Endothelial cell of umbilical vein (primary cell): ENCODE measurements around the gene XXYLT1.

Experiments
- EZH2 ChIP-seq: IDR thresholded peaks from 2 replicates; pipeline ENCODE4 v1.6.1; 2012; ENCODE audit warnings: borderline replicate concordance, low read depth, mild to moderate bottlenecking, moderate library complexity, low read length, inconsistent platforms; ENCODE audit not compliant: severe bottlenecking
- FOS ChIP-seq: IDR thresholded peaks from 2 replicates; pipeline ENCODE4 v1.6.1; 2011; ENCODE audit warnings: mild to moderate bottlenecking, low read length, moderate library complexity, borderline replicate concordance; ENCODE audit not compliant: insufficient read depth
- JUN ChIP-seq: IDR thresholded peaks from 2 replicates; pipeline ENCODE4 v1.6.1; 2011; ENCODE audit warnings: borderline replicate concordance, low read depth; ENCODE audit not compliant: insufficient read length, insufficient read depth
- POLR2A ChIP-seq: IDR thresholded peaks from 2 replicates; pipeline ENCODE4 v1.6.1; 2012; ENCODE audit warnings: low read depth, mild to moderate bottlenecking, control low read depth, low read length
- POLR2AphosphoS5 ChIP-seq: IDR thresholded peaks from 2 replicates; pipeline ENCODE4 v1.6.1; 2012; ENCODE audit warnings: low read depth, mild to moderate bottlenecking, control low read depth, low read length, moderate library complexity; ENCODE audit not compliant: insufficient read depth
- TF ChIP-seq, protein P1 (sequence below), 2 donors: IDR thresholded peaks; 1 replicate in 1 of 2; 2 replicates in 1 of 2; pipeline ENCODE4 v1.5.1; 2011; ENCODE audit warnings: low read length in 2 of 2, mild to moderate bottlenecking in 2 of 2, moderate library complexity in 2 of 2, control low read depth in 1 of 2, inconsistent platforms in 1 of 2, low read depth in 1 of 2; ENCODE audit not compliant: insufficient read depth in 1 of 2; ENCODE audit errors: extremely low read depth in 1 of 2
- TF ChIP-seq, protein P2 (sequence below): IDR thresholded peaks from 2 replicates; pipeline ENCODE4 v1.6.1; 2011; ENCODE audit not compliant: insufficient read depth, insufficient read length

DNA sequence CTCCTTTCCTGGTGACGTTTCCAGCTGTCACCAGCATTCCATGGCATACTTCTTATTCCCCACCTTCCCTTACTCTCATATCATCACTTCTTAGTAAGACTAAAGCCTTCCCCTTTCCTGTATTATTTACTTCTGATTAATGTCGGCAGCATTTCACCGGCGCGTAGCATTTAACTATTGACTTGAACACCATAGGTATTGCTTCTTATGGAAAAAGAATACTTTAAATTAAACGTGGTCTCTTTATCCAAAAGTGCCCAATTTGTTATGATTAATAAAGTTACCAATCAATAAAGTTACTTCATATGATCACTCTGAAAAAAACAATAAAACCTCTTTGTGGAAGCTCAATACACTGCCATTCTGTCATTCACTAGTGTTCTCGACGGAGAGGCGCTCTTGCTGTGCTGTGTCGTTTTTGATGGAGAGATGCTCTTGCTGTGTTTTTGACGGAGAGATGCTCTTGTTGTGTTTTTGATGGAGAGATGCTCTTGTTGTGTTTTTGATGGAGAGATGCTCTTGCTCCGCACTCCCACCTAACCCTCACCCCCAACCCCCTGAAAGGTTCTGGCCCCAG lies 165.0 kb downstream of the XXYLT1 start:
- TF ChIP-seq EZH2 (no peak), POLR2AphosphoS5 (no peak), JUN (no peak), POLR2A (no peak), FOS (no peak)
- TF ChIP-seq, protein P1, sequence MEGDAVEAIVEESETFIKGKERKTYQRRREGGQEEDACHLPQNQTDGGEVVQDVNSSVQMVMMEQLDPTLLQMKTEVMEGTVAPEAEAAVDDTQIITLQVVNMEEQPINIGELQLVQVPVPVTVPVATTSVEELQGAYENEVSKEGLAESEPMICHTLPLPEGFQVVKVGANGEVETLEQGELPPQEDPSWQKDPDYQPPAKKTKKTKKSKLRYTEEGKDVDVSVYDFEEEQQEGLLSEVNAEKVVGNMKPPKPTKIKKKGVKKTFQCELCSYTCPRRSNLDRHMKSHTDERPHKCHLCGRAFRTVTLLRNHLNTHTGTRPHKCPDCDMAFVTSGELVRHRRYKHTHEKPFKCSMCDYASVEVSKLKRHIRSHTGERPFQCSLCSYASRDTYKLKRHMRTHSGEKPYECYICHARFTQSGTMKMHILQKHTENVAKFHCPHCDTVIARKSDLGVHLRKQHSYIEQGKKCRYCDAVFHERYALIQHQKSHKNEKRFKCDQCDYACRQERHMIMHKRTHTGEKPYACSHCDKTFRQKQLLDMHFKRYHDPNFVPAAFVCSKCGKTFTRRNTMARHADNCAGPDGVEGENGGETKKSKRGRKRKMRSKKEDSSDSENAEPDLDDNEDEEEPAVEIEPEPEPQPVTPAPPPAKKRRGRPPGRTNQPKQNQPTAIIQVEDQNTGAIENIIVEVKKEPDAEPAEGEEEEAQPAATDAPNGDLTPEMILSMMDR (IDR thresholded peaks at IDR 0.05; ENCODE audit: extremely low read depth in 1 of 2, insufficient read depth in 1 of 2, low read depth in 1 of 2, low read length in 2 of 2) = no peak
- TF ChIP-seq, protein P2, sequence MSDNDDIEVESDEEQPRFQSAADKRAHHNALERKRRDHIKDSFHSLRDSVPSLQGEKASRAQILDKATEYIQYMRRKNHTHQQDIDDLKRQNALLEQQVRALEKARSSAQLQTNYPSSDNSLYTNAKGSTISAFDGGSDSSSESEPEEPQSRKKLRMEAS = no peak
